Putamen (tissue), 1 donor: ENCODE results near the gene RAB27B.
"Not testable (repeated sequence)": the region's sequence is repeated elsewhere in the genome, so short reads cannot be mapped to it uniquely, and the experiment has no call there.

Experiments
- DNase-seq: peaks from one replicate; pipeline ENCODE4 v3.0.0-alpha.2; 2016; ENCODE audit warnings: low spot score

The RAB27B gene

GRCh38 chr18:54828281-54828881 is at the start of gene RAB27B:
RAB27B (plus strand) TSS chr18:54828477; CDS start chr18:54877586, 49,109 bp downstream.
- DNase-seq: peak; percentile 27

- peak; percentile 7 for DNase-seq
Measured at GRCh38 chr18:54780285-54780861, 47.9 kb upstream of the RAB27B start.

- DNase-seq: no peak
Measured at GRCh38 chr18:54780970-54781369, 47.3 kb upstream of the RAB27B start.

GRCh38 chr18:54783139-54783538 is 45.1 kb upstream of the RAB27B start:
- DNase-seq: no peak

GRCh38 chr18:54786206-54786605 is 42.1 kb upstream of the RAB27B start:
- DNase-seq: no peak

- DNase-seq: no peak
Measured at GRCh38 chr18:54787121-54787520, 41.2 kb upstream of the RAB27B start.

- no peak for DNase-seq
Measured at GRCh38 chr18:54787616-54788015, 40.7 kb upstream of the RAB27B start.

GRCh38 chr18:54790109-54790508 is 38.2 kb upstream of the RAB27B start:
- DNase-seq: no peak

GRCh38 chr18:54791657-54792056 is 36.6 kb upstream of the RAB27B start:
- no peak for DNase-seq

- no peak for DNase-seq
Measured at GRCh38 chr18:54792079-54792478, 36.2 kb upstream of the RAB27B start.

GRCh38 chr18:54794823-54795222 is 33.5 kb upstream of the RAB27B start:
- DNase-seq: no peak

GRCh38 chr18:54798186-54798585 is 30.1 kb upstream of the RAB27B start:
- DNase-seq: no peak

GRCh38 chr18:54801374-54801773 is 26.9 kb upstream of the RAB27B start:
- DNase-seq: no peak

- no peak for DNase-seq
Measured at GRCh38 chr18:54802178-54802577, 26.1 kb upstream of the RAB27B start.

GRCh38 chr18:54802686-54803395 is 25.4 kb upstream of the RAB27B start:
- no peak for DNase-seq

- DNase-seq: no peak
Measured at GRCh38 chr18:54805571-54806334, 22.5 kb upstream of the RAB27B start.

GRCh38 chr18:54806526-54806925 is 21.8 kb upstream of the RAB27B start:
- no peak for DNase-seq

- DNase-seq: no peak
Measured at GRCh38 chr18:54807303-54807702, 21.0 kb upstream of the RAB27B start.

- DNase-seq: not testable (repeated sequence)
Measured at GRCh38 chr18:54810662-54811061, 17.6 kb upstream of the RAB27B start.

GRCh38 chr18:54812885-54813284 is 15.4 kb upstream of the RAB27B start:
- DNase-seq: no peak

GRCh38 chr18:54813305-54813704 is 15.0 kb upstream of the RAB27B start:
- DNase-seq: no peak

- DNase-seq: no peak
Measured at GRCh38 chr18:54813977-54814565, 14.2 kb upstream of the RAB27B start.
